ENCODE measurements around the gene MAPK10.

Gene MAPK10

GRCh38 chr4:86006057-86006456 lies 353.8 kb downstream of the MAPK10 start:
- H3K27ac ChIP-seq, result no peak overlapping the region

DNA sequence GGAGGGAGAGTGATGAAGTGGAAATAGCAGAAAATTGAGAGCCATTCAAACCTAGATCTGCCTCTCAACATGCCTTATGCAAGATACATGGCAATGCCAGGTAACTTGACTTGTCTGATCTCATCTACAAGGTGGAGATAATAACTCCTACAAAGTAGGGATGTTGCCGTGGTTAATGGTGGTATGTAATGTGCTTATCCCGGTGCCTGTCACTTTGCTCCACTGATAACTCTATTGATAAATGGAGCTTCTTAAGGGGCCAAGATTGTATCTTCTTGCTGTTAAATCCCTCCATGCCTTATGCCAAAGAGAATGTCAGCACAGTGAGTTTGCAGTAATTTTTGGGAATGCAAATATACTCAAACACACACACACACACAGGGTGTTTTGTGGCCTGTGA lies 355.8 kb downstream of the MAPK10 start:
- no peak for TF ChIP-seq ZFX (IDR thresholded peaks at IDR 0.05)
- no peak for TF ChIP-seq CTCF (conservative IDR thresholded peaks at IDR 0.05)
- no peak overlapping the region for H3K27ac ChIP-seq

More at GRCh38 chr4:86006057-86006456, 353.8 kb downstream of the MAPK10 start:
- TF ChIP-seq ZFX (IDR thresholded peaks at IDR 0.05), result no peak

- TF ChIP-seq ZFX (IDR thresholded peaks at IDR 0.05) (no peak), CTCF (conservative IDR thresholded peaks at IDR 0.05) (no peak)
- no peak overlapping the region for H3K27ac ChIP-seq
These were observed 358.3 kb downstream of the MAPK10 start for GRCh38 chr4:86001591-86001990.

DNA sequence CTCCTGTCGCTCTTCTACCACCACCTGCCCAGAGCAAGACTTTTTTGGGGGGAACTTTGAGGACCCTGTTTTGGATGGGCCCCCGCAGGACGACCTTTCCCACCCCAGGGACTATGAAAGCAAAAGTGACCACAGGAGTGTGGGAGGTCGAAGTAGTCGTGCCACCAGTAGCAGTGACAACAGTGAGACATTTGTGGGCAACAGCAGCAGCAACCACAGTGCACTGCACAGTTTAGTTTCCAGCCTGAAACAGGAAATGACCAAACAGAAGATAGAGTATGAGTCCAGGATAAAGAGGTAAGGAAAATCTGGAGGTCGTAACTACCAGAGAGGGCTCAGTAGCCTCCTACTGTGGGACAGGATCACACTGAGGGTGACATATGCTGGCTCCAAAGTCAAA lies 364.5 kb downstream of the MAPK10 start:
- H3K27ac ChIP-seq, result no peak overlapping the region
- no peak for TF ChIP-seq CTCF (conservative IDR thresholded peaks at IDR 0.05)
- no peak for TF ChIP-seq ZFX (IDR thresholded peaks at IDR 0.05)

- no peak overlapping the region for H3K27ac ChIP-seq
These were observed 365.3 kb downstream of the MAPK10 start for GRCh38 chr4:85994576-85994975.

GRCh38 chr4:85993641-85994040 lies 366.2 kb downstream of the MAPK10 start:
- H3K27ac ChIP-seq, result no peak overlapping the region
- no peak for TF ChIP-seq ZFX (IDR thresholded peaks at IDR 0.05)
- TF ChIP-seq CTCF (conservative IDR thresholded peaks at IDR 0.05), result no peak

More at GRCh38 chr4:85994576-85994975, 365.3 kb downstream of the MAPK10 start:
- TF ChIP-seq ZFX (IDR thresholded peaks at IDR 0.05) (no peak), CTCF (conservative IDR thresholded peaks at IDR 0.05) (no peak)

- TF ChIP-seq CTCF (conservative IDR thresholded peaks at IDR 0.05), result no peak
- no peak for TF ChIP-seq ZFX (IDR thresholded peaks at IDR 0.05)
- H3K27ac ChIP-seq, result no peak overlapping the region
These were observed 373.6 kb downstream of the MAPK10 start for GRCh38 chr4:85986266-85986665.

DNA sequence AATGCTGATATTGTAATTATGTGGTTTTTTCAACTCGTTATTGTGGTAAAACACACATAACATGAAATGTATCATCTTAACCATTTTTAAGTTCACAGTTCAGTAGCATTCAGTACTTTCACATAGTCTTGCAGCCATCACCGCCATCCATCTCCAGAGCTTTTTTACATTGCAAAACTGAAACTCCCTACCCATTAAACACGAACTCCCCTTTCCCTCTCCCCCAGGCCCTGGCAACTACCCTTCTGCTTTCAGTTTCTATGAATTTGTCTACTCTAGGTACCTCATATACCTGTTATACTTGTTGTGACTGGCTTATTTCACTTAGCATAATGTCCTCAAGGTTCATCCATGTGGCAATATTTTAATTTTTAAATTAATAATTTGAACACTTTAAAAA lies 380.6 kb downstream of the MAPK10 start:
- H3K27ac ChIP-seq, result no peak overlapping the region
- TF ChIP-seq ZFX (IDR thresholded peaks at IDR 0.05) (no peak), CTCF (conservative IDR thresholded peaks at IDR 0.05) (no peak)

Measured in C4-2B (cell line).